ENCODE measurements around the gene SPATC1L.
"Not testable (repeated sequence)": the region's sequence is repeated elsewhere in the genome, so short reads cannot be mapped to it uniquely, and the experiment has no call there.

The SPATC1L gene

GRCh38 chr21:46205166-46205565 lies 20.9 kb upstream of the SPATC1L start:
- Histone ChIP-seq H3K27ac (ENCODE audit: extremely low read depth, low read depth, low read length) (no peak overlapping the region), H3K4me3 (ENCODE audit: low read depth, low read length) (no peak overlapping the region), H3K4me1 (ENCODE audit: control insufficient read depth, insufficient read depth, low read length) (no peaks in the 10 kb centered on the region), H3K36me3 (ENCODE audit: control insufficient read depth in 2 of 2, insufficient read depth in 1 of 2, low read length in 2 of 2) (peaks cover 26 to 58% of the 10 kb centered on the region in 2 experiments), H3K9me3 (ENCODE audit: control insufficient read depth, insufficient read depth, low read depth, low read length) (no peaks in the 10 kb centered on the region)
- ChIA-PET CTCF (no interaction called here), POLR2A (no interaction called here)
- no peak for TF ChIP-seq ZNF114 (tag by site-specific recombination; IDR thresholded peaks at IDR 0.05)
- TF ChIP-seq SCRT2 (tag by site-specific recombination; IDR thresholded peaks at IDR 0.05), result no peak
- TF ChIP-seq EGR2 (tag by site-specific recombination; IDR thresholded peaks at IDR 0.05; ENCODE audit: low read depth), result peak; percentile 62
- peak; percentile 65 for TF ChIP-seq ZFHX2 (tag by site-specific recombination; conservative IDR thresholded peaks at IDR 0.05)
- TF ChIP-seq ZNF16 (tag by site-specific recombination; IDR thresholded peaks at IDR 0.05; ENCODE audit: low read depth), result no peak

GRCh38 chr21:46203203-46203600 lies 18.9 kb upstream of the SPATC1L start:
- peaks cover 26 to 54% of the 10 kb centered on the region in 2 experiments for H3K36me3 ChIP-seq (ENCODE audit: control insufficient read depth in 2 of 2, insufficient read depth in 1 of 2, low read length in 2 of 2)
- no peak overlapping the region for H3K4me3 ChIP-seq (ENCODE audit: low read depth, low read length)
- no peak overlapping the region for H3K27ac ChIP-seq (ENCODE audit: extremely low read depth, low read depth, low read length)
- TF ChIP-seq ZNF146 (tag by site-specific recombination; IDR thresholded peaks at IDR 0.05) (no peak), ZNF114 (tag by site-specific recombination; IDR thresholded peaks at IDR 0.05) (no peak), ZNF501 (tag by site-specific recombination; IDR thresholded peaks at IDR 0.05) (no peak)
- ChIA-PET CTCF (interaction anchor here (0.9 to 1.1 kb wide), 2 partner anchors 50 to 1063 kb away, joined by 3 read pairs; no protein-coding TSS in a partner anchor), POLR2A (no interaction called here)
- H3K4me1 ChIP-seq (ENCODE audit: control insufficient read depth, insufficient read depth, low read length), result no peaks in the 10 kb centered on the region
- H3K9me3 ChIP-seq (ENCODE audit: control insufficient read depth, insufficient read depth, low read depth, low read length), result no peaks in the 10 kb centered on the region

DNA sequence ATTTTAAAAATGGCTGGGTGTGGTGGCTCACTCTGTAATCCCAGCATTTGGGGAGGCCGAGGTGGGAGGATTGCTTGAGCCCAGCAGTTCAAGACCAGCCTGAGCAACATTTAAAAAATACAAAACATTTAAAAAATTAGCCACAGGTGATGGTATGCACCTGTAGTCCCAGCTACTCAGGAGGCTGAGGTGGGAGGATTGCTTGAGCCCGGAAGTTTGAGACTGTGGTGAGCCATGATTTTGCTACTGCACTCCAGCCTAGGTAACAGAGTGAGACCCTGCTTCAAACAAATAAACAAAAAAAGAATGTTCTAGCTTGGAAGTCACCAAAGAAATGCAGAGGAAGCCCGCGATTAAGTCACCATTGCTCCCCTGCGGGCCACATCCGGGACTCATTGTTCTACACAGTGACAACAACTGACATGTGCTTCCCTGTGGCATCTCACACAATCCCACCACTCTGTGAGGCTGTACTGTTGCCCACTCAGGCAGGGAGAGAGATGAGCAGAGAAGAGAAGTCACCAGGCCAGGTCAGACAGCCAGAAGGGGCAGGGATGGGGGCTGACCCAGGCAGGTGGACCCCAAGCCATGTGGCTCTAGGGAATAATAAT lies 18.4 kb upstream of the SPATC1L start:
- Histone ChIP-seq H3K4me3 (ENCODE audit: low read depth, low read length) (no peak overlapping the region), H3K27ac (ENCODE audit: extremely low read depth, low read depth, low read length) (no peak overlapping the region), H3K9me3 (ENCODE audit: control insufficient read depth, insufficient read depth, low read depth, low read length) (no peaks in the 10 kb centered on the region), H3K36me3 (ENCODE audit: control insufficient read depth in 2 of 2, insufficient read depth in 1 of 2, low read length in 2 of 2) (peaks cover 31 to 49% of the 10 kb centered on the region in 2 experiments), H3K4me1 (ENCODE audit: control insufficient read depth, insufficient read depth, low read length) (no peaks in the 10 kb centered on the region)
- no peak for TF ChIP-seq ZNF692 (tag by site-specific recombination; IDR thresholded peaks at IDR 0.05)
- TF ChIP-seq ZNF23 (tag by site-specific recombination; IDR thresholded peaks at IDR 0.05; ENCODE audit: borderline replicate concordance), result no peak
- TF ChIP-seq ZNF449 (tag by site-specific recombination; IDR thresholded peaks at IDR 0.05), result no peak
- TF ChIP-seq ZNF600 (tag by site-specific recombination; IDR thresholded peaks at IDR 0.05), result no peak
- TF ChIP-seq ZNF248 (tag by site-specific recombination; IDR thresholded peaks at IDR 0.05), result no peak
- TF ChIP-seq SCRT2 (tag by site-specific recombination; IDR thresholded peaks at IDR 0.05), result peak; percentile 79
- POLR2A ChIA-PET, result no interaction called here
- CTCF ChIA-PET, result interaction anchor here (0.6 to 1.1 kb wide), 4 partner anchors 49 to 1062 kb away, joined by 3 read pairs; no protein-coding TSS in a partner anchor

DNA sequence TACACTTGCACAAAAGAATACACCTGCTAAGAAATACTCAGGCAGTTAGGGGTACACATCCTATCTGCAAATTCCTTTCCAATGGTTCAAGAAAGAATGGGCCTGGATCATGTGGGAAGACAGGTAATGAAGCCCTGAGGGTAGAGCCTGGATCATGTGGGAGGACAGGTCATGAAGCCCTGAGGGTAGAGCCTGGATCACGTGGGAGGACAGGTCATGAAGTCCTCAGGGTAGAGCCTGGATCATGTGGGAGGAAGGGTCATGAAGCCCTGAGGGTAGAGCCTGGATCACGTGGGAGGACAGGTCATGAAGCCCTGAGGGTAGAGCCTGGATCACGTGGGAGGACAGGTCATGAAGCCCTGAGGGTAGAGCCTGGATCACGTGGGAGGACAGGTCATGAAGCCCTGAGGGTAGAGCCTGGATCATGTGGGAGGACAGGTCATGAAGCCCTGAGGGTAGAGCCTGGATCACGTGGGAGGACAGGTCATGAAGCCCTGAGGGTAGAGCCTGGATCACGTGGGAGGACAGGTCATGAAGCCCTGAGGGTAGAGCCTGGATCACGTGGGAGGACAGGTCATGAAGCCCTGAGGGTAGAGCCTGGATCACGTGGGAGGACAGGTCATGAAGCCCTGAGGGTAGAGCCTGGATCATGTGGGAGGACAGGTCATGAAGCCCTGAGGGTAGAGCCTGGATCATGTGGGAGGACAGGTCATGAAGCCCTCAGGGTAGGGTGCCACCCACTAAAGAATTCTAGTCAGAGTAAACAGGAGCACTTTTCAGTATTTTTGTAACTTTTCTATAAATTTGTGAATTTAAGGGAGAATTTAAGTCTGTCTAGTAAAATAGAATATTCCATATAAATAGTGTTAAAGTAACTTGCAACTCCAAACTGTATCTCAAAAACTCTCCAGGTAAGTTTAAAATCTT lies 16.9 kb upstream of the SPATC1L start:
- H3K36me3 ChIP-seq (ENCODE audit: control insufficient read depth in 2 of 2, insufficient read depth in 1 of 2, low read length in 2 of 2), result peaks cover 35 to 39% of the 10 kb centered on the region in 2 experiments
- H3K4me3 ChIP-seq (ENCODE audit: low read depth, low read length); H3K9me3 ChIP-seq (ENCODE audit: control insufficient read depth, insufficient read depth, low read depth, low read length); H3K4me1 ChIP-seq (ENCODE audit: control insufficient read depth, insufficient read depth, low read length); H3K27ac ChIP-seq (ENCODE audit: extremely low read depth, low read depth, low read length); POLR2A ChIA-PET: not testable (repeated sequence)
- CTCF ChIA-PET, result interaction anchor here (0.6 kb wide), 1 partner anchor 234 kb away, joined by 5 read pairs; no protein-coding TSS in a partner anchor
- TF ChIP-seq ZFHX2 (tag by site-specific recombination; conservative IDR thresholded peaks at IDR 0.05) (peak; percentile 73), EGR2 (tag by site-specific recombination; IDR thresholded peaks at IDR 0.05; ENCODE audit: low read depth) (peak; percentile 81)

Data from HEK293 (cell line).